ACC112 (cell line): ENCODE data around the gene BIN1.

Experiments
- H2AFZ ChIP-seq: fragments of 200-600 bp; sonication (generic); one replicate; pipeline ENCODE4 v1.6.0; 2017; ENCODE audit warnings: antibody characterized with exemption, low read length; ENCODE audit not compliant: unreplicated experiment
- H3K27ac ChIP-seq: fragments of 200-600 bp; sonication (generic); 2 replicates; pipeline ENCODE4 v1.5.1; 2014; ENCODE audit warnings: low read depth, mild to moderate bottlenecking, antibody characterized with exemption, low read length, moderate library complexity
- H3K27me3 ChIP-seq: fragments of 200-600 bp; sonication (generic); 2 replicates; pipeline ENCODE4 v1.6.1; 2014; ENCODE audit warnings: mild to moderate bottlenecking, antibody characterized with exemption, low read length, moderate library complexity, mixed read lengths; ENCODE audit not compliant: insufficient read depth
- H3K36me3 ChIP-seq: fragments of 200-600 bp; sonication (generic); 2 replicates; pipeline ENCODE4 v1.6.1; 2016; ENCODE audit warnings: mild to moderate bottlenecking, antibody characterized with exemption, low read length, moderate library complexity, mixed read lengths; ENCODE audit not compliant: insufficient read depth
- H3K4me1 ChIP-seq: fragments of 200-600 bp; sonication (generic); one replicate; pipeline ENCODE4 v1.6.1; 2016; ENCODE audit warnings: low read length, mixed read lengths; ENCODE audit not compliant: insufficient read depth, unreplicated experiment, control insufficient read depth
- H3K4me3 ChIP-seq: fragments of 200-600 bp; sonication (generic); 2 replicates; pipeline ENCODE4 v1.5.1; 2014; ENCODE audit warnings: mild to moderate bottlenecking, low read depth, low read length
- H3K79me2 ChIP-seq: fragments of 200-600 bp; sonication (generic); one replicate; pipeline ENCODE4 v1.6.0; 2016; ENCODE audit warnings: low read length; ENCODE audit not compliant: control insufficient read depth, unreplicated experiment, insufficient read depth

Gene BIN1

GRCh38 chr2:127057371-127058245, 49.3 kb downstream of the BIN1 start:
- Histone ChIP-seq H3K4me1 (peaks cover 4% of the 10 kb centered on the region), H3K36me3 (0 out of 2 replicates have a peak, but pooled peaks cover 4% of the 10 kb centered on the region), H2AFZ (no peak overlapping the region), H3K27me3 (no peaks in the 10 kb centered on the region), H3K27ac (no peak overlapping the region), H3K79me2 (no peaks in the 10 kb centered on the region), H3K4me3 (no peak overlapping the region)

- Histone ChIP-seq H3K27ac (no peak overlapping the region), H2AFZ (no peak overlapping the region), H3K79me2 (no peaks in the 10 kb centered on the region), H3K36me3 (no peaks in the 10 kb centered on the region), H3K27me3 (no peaks in the 10 kb centered on the region), H3K4me3 (no peak overlapping the region), H3K4me1 (peaks cover 2% of the 10 kb centered on the region)
Measured at GRCh38 chr2:127056631-127057370, 50.2 kb downstream of the BIN1 start.

GRCh38 chr2:127056086-127056485, 50.9 kb downstream of the BIN1 start:
- Histone ChIP-seq H3K27ac (no peak overlapping the region), H3K4me3 (no peak overlapping the region), H3K79me2 (no peaks in the 10 kb centered on the region), H3K27me3 (no peaks in the 10 kb centered on the region), H3K4me1 (no peaks in the 10 kb centered on the region), H3K36me3 (no peaks in the 10 kb centered on the region), H2AFZ (no peak overlapping the region)

- no peaks in the 10 kb centered on the region for H3K36me3 ChIP-seq
- no peak overlapping the region for H3K27ac ChIP-seq
- H3K79me2 ChIP-seq = no peaks in the 10 kb centered on the region
- H3K4me1 ChIP-seq = no peaks in the 10 kb centered on the region
- H2AFZ ChIP-seq = no peak overlapping the region
- H3K4me3 ChIP-seq = no peak overlapping the region
- H3K27me3 ChIP-seq = no peaks in the 10 kb centered on the region
Measured at GRCh38 chr2:127055786-127056076, 51.2 kb downstream of the BIN1 start.

- Histone ChIP-seq H3K4me3 (no peak overlapping the region), H3K27me3 (no peaks in the 10 kb centered on the region), H3K79me2 (no peaks in the 10 kb centered on the region), H3K27ac (no peak overlapping the region), H2AFZ (no peak overlapping the region), H3K4me1 (no peaks in the 10 kb centered on the region), H3K36me3 (no peaks in the 10 kb centered on the region)
Measured at GRCh38 chr2:127054996-127055785, 51.8 kb downstream of the BIN1 start.

GRCh38 chr2:127054604-127054930, 52.4 kb downstream of the BIN1 start:
- H3K4me3 ChIP-seq = no peak overlapping the region
- H2AFZ ChIP-seq = no peak overlapping the region
- H3K27me3 ChIP-seq = no peaks in the 10 kb centered on the region
- no peaks in the 10 kb centered on the region for H3K4me1 ChIP-seq
- no peaks in the 10 kb centered on the region for H3K36me3 ChIP-seq
- no peaks in the 10 kb centered on the region for H3K79me2 ChIP-seq
- H3K27ac ChIP-seq = no peak overlapping the region

- Histone ChIP-seq H3K4me3 (no peak overlapping the region), H3K79me2 (no peaks in the 10 kb centered on the region), H3K27ac (no peak overlapping the region), H3K4me1 (no peaks in the 10 kb centered on the region), H3K36me3 (no peaks in the 10 kb centered on the region), H3K27me3 (no peaks in the 10 kb centered on the region), H2AFZ (no peak overlapping the region)
Measured at GRCh38 chr2:127053731-127054603, 53.0 kb downstream of the BIN1 start.

- Histone ChIP-seq H3K27ac (no peak overlapping the region), H3K36me3 (no peaks in the 10 kb centered on the region), H3K4me1 (no peaks in the 10 kb centered on the region), H2AFZ (no peak overlapping the region), H3K79me2 (no peaks in the 10 kb centered on the region), H3K4me3 (no peak overlapping the region), H3K27me3 (no peaks in the 10 kb centered on the region)
Measured at GRCh38 chr2:127052771-127053691, 53.9 kb downstream of the BIN1 start.

GRCh38 chr2:127052057-127052770, 54.7 kb downstream of the BIN1 start:
- Histone ChIP-seq H3K27ac (no peak overlapping the region), H3K79me2 (no peaks in the 10 kb centered on the region), H3K4me1 (no peaks in the 10 kb centered on the region), H3K27me3 (no peaks in the 10 kb centered on the region), H3K4me3 (no peak overlapping the region), H2AFZ (no peak overlapping the region), H3K36me3 (no peaks in the 10 kb centered on the region)
